Myocyte (in vitro differentiated cells): ENCODE measurements around the gene SNTG2. TPM values are rescaled to one million over a fixed set of nuclear protein-coding genes. Genes with fewer than 3 reads are reported as not detected.

Experiments
- DNase-seq: peaks from one replicate; pipeline ENCODE4 v3.0.0-alpha.2; 2012; ENCODE audit warnings: low read depth
- total RNA-seq: library from RNA; depleted of rRNA; stranded (reverse); fragments of >200 nt; gene quantifications from 2 replicates; pipeline ENCODE4 v1.2.3, GENCODE V29; 2014

Gene SNTG2
- total RNA-seq, 1 donor from 2014 or later = not detected

DNA sequence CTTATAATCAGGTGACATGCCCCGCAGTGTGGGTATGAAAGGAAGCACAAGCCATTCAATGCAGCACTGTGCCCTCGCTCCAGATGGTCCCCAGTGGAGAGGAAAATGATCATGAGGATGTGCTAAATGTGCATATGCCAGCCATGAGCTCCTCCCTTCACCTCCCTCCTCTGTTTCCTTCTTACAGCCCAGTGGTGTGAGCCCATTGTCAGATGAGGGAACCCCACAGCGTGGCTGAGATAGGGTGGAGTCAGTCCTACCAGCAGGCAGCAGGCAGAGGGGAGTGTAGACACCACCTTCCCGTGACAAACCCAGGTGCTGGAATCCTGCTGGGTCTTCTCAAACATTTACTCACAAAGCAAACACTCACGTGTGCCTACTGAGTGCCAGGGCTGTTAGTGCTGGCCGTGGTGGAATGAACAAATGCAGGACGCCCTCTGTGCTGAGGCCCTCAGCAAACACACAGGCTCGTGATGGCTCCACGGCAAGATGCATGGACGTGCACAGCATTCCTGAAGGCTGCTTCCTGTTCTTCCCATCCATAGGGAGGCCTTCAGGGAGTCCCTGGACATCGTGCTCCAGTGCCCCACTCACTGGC lies 280.9 kb downstream of the SNTG2 start:
- DNase-seq = no peak

DNA sequence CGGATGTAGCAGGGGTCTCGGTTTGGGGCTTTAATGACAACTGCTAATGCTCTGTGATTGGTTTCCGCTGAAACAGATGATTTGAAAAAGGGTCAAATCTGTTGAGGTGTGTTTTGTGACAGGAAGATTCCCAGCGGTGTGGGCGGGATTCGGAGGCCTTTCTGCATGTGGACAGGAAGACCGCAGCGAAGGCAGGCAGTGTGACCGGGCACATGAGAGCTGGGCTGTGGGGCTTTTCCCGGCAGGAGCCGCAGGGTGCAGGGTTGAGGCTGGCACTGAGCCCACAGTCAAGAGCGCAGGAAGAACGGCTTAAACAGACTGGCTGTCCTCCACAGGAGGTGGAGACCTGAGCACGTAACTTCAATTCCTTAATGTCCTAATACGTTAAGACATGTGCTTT lies 282.6 kb downstream of the SNTG2 start:
- DNase-seq = no peak

DNA sequence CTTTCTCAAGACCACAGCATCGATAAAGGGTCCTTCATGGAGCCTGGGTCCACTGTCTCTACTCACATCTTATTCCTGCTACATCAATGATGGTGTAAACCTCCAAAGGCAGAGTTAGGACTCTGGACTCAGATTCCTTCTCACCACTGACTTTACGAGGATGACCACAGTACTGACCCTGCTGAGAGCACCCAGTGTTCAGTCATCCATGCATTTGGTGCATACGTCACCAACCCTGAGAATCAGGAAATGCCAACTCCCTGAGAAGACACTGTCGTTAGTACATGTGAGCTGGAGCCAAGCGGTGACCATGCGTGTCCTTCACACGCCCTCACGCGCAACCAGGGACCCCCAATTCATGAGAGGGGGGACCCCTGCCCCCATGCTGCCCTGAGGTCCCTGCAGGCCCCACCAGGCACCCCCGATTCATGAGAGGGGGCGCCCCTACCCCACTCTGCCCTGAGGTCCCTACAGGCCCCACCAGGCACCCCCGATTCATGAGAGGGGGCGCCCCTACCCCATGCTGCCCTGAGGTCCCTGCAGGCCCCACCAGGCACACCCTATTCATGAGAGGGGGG lies 284.2 kb downstream of the SNTG2 start:
- DNase-seq = no peak

DNA sequence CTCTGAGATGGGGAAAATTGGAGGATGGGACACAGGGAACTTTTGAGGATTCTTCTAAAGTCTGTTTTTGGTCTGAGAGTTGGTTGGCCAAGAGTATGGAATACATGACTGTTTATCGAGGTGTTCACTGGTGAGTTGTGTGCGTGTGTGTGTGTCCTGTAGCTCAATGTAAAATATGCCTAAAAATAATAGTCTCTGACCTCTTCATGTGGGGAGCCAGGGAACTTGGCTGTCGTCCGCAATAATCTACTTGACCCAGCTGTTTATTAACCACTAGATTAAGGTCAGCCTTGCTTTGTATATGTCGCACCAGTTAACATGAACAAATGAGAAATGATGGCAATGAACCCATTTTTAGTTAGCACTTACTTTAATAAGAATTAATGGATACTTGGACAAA lies 285.2 kb downstream of the SNTG2 start:
- no peak for DNase-seq

DNA sequence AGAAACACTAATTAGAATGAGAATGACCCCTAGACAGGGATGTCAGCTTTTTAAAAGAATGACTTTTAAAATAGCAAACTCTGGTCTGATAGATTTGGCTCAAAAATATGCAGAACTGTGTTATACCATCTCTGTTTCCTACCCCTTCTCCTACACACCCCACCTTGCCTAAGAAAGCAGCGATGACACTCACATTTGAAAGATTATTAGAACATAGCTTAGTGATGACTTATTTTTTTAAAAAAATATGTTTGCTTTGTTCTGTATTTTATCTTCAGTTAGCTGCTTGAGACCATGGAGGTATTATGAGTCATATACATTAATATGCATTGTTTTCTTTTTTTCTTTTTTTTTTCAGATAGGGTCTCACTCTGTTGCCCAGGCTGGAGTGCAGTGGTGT lies 286.0 kb downstream of the SNTG2 start:
- DNase-seq = no peak

DNA sequence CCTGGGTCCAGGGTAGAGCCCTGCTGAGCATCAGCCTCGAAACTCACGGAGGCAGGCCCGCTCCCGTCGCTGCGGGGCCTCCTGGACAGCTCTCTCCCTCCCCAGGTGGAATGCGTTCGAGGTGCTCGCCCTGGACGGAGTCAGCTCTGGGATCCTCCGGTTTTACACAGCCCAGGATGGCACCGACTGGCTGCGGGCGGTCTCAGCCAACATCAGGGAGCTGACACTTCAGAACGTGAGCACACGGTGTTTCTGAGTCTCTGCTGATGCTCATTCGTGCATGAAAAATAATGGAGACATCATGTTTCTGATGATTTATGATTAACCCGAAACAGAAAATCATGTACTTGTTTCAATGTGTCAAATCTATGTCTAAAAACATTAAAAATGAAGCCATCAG lies 287.1 kb downstream of the SNTG2 start:
- no peak for DNase-seq

DNA sequence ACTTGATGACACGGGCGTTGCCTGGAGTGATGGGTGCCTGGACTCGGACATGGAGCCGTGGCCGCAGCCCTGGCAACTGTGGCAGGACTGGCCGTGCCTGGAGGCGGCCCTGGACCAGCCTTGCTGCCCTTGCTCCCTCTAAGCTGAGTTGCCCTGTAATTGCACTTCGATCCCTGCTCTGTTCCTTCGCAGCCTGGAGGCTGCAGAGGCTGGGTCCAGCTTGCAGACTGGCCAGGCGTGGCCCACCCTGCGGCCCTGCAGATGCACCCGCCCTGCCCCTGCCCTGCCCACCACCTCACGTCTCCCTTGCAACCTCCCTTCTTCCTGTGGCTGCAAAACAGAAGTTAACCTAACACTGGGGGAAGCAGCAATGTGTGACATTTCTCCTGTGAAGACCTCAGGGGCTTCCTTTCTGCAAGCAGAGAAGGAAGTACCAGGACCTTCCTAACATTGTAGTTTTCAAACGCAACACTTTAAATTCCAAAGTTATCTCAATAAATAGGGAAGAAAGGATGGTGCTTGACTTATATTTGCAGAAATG lies 288.0 kb downstream of the SNTG2 start:
- no peak for DNase-seq

DNA sequence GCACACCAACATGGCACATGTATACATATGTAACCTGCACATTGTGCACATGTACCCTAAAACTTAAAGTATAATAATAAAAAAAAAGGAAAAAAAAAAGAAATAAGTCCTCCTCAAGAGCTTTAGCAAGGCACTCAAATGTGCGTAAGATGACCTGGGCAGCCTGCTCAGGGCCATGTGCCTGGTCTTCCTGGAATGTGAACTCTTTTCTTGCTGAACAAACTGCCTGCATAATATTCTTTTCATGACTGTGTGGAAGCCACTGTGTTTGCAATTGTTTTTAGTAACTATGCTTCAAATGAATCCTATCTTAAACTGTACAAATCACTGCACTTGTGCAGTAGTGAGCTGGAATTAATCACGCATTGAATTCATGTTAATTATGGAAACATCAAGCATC lies 294.5 kb downstream of the SNTG2 start:
- no peak for DNase-seq

DNA sequence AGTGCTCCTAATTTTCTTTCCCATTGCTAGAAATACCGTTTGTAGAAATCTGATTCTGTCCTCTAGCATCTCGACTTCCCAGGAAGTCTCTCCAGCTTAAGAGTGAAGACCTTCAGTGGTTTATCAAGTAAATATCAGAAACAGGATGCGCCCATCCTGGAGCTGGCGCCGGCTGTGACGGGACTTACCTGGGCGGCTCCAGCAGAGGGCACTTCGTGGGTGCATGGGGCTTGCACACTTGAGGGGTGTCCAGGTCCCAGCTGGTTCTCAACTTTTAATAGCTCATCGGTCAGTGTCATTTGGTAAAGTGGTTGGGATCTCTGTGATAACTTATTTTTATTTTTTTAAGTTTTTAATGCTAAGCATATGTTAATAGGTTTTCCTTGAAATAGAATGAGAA lies 295.6 kb downstream of the SNTG2 start:
- DNase-seq = no peak

DNA sequence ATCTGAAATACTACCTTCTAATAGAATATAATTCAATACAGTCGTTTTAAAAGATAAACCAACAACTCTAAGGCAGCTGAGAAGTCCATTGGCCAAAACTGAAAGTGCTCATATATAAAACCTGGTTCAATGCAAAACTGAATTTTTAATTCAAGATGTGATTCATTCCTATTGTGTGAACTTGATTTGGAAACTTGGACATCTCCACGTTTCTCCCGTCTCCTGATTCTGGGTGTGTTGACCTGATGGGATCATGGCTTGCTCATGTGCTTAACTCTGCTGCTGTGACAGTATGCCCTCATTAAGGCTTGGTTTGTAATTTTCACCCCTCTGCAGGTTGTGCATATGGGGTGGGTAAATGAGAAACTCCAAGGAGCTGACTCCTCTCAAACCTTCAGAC lies 296.3 kb downstream of the SNTG2 start:
- no peak for DNase-seq

DNA sequence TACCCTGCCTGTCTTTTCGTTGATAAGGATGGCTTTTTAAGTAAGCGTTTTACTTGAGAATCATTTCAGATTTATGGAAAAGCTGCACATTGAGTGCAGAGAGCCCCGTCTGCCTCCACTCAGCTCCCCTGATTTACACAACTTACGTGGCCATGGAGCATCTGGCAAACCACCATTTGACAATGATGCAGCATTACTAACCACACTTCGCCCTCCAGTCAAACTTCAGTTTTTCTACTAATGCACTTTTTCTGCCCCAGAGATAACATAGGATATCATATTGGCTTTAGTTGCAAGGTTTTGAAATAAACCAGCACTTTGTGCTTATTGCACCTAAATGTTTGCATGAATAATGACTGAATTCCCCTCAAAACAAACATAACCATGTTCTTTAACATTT lies 297.5 kb downstream of the SNTG2 start:
- no peak for DNase-seq

DNA sequence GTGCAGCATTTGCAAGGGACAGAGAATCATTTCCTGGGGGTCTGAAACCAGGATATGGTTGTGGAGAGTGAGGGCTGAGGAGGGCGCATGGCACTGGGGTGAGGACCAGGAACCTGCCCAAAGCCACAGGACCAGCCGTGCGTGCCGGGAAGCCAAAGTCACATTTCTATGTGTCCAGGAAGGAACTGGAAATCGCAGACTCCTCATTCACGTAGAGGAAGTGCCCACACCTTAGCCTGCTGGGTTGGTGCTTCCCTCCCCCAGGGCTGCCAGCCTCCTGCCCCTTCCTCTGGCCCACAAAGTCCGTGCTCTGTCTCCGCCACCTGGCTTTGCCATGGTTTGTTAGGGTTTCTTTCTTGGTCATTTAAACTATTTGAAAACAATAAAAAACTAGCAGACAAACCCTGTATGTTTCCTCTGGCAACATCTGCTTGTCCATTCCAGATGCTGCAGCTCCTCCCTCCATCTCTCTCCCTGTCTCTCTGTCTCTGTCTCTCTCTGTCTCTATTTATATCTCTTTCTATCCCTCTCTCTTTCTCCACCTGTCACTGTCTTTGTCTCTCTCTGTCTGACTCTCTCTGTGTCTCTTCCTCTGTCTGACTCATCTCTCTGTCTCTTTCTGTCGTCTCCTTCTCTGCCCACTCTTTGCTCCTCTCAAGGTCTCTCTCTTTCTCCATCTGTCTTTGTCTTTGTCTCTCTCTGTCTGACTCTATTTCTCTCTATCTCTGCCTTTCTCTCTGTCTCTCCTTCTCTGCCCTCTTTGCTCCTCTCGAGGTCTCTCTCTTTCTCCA lies 299.4 kb downstream of the SNTG2 start:
- no peak for DNase-seq

DNA sequence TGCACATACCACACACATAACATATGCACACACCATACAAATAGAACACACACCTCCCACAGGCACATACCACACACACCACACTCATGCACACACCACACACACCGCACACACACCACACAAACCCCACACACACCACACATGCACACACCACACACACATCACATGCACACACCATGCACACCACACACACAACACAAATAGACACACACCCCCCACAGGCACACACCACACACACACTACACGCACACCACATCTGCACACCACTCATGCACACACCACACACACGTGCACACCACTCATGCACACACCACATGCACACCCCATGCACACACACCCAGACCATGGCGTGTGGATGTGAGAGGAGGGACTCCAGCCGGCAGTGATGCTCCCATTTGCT lies 300.9 kb downstream of the SNTG2 start:
- no peak for DNase-seq

DNA sequence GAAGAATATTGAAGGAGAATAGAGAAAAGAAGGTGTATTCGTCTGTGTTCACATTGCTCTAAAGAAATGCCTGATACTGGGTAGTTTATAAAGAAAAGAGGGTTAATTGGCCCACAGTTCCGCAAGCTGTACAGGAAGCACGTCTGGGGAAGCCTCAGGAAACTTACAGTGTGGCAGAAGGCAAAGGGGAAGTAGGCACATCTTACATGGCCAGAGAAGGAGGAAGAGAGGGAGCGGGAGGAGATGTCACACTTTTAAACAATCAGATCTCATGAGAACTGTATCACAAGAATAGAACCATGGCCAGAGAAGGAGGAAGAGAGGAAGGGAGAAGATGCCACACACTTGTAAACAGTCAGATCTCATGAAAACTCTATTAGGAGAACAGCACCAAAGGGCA lies 303.0 kb downstream of the SNTG2 start:
- no peak for DNase-seq

DNA sequence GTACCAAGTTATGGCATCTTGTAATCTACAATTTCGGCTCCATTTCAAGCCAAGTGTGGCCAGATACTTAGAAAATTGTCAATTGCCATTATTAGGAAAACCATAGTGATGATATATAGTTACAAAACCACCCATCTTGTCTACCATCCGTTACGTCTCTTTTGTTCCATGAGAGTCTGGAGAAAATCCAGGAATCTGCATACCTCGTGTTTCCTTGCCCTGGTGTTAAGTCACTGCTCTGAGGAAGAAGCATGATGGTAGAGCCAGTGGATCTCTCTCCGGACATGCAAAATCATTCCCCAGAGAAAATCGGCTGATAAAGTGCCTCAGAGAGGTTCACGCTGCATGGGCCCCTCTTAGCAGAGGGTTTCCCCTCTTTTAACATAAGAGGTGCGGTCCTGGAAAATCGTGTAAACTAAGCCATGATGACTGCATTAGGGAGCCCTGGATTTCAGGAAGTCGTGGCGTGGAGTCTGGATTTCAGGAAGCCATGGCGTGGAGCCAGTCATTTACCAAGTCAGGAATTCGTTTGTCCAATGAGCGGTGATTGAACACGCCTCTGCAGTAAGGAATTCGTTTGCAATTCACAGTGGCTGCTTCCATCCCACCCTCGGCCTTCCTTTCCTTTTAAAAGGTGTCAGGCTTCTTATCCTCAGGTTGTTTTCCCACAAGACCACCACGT lies 304.2 kb downstream of the SNTG2 start:
- DNase-seq = no peak

DNA sequence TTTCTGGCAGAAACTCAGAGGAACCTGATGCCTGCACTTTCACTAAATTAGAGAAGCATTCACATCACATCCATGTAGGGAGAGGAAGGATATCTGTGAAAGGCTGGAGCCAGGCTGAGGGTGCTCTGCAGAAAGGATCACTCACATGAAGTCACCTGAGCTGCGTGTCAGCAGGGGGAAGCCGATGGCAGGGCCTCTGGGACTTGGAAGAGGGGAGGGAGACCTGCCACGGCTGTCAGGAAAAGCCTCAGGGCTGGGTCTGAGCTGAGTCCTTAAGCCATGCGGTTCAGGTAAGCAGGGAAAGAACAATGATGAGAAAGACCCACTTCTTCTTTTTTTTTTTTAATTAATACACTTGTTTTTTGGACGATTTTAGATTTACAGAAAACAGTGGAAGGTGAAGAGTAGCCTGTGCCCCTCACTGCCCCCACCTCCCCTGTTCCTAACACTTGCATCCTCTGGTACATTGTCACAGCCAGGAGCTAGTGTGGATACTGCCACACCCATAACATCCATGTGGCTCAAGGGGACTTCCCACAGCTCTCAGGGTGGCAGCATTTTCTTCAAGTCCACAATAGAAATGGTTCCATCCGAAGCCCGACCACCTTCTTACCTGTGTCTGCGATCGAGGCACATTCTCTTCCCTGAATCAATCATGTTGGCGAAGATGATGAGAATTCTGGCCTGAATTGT lies 306.1 kb downstream of the SNTG2 start:
- no peak for DNase-seq

DNA sequence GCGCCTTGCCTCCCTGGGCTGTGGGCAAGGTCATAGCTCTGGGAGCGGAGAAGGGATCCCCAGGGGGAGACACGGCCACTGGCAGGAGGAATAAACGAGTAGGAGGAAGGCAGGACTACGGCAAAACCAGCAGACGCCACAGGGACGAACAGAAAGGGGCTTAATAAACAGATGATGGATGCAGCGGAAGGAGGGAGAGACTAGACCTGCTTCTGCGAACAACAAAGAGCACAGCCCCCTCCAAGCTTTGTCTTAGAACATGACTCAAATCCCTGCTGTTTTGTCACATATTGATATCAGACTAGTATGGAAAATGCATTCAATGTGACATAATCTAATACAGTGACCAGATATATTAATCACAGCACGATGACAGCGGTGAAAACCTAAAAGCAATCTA lies 306.7 kb downstream of the SNTG2 start:
- no peak for DNase-seq

DNA sequence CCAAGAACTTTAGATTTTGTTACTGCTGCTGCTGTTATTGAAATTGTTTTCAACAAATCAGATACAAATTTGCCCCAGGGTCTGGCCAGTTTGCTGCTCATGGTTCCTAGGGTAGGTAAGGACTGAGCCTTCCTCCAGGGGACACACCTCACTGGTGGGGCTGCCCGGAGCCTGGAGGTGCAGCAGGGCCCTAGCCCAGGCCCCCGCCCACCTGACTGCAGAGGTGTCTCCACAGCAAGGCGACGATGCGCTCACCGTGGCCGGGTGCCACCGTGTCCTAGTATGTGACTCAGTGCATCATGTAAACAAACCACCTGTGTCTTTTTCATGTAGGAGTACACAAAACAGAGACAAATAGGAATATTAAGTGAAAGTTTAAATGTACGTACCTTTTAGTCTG lies 309.1 kb downstream of the SNTG2 start:
- no peak for DNase-seq

DNA sequence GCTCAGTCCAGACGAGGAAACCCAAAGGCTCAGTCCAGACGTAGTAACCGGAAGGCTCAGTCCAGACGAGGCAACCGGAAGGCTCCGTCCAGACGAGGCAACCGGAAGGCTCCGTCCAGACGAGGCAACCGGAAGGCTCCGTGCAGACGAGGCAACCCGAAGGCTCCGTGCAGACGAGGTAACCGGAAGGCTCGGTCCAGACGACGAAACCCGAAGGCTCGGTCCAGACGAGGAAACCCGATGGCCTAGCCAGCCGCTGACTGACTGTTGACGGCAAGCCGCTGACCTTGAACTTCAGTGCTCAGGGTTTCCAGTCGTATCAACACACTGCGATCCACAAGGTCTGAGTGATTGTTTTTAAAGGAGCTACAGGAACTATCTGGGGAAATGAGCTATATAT lies 312.0 kb downstream of the SNTG2 start:
- DNase-seq = no peak

DNA sequence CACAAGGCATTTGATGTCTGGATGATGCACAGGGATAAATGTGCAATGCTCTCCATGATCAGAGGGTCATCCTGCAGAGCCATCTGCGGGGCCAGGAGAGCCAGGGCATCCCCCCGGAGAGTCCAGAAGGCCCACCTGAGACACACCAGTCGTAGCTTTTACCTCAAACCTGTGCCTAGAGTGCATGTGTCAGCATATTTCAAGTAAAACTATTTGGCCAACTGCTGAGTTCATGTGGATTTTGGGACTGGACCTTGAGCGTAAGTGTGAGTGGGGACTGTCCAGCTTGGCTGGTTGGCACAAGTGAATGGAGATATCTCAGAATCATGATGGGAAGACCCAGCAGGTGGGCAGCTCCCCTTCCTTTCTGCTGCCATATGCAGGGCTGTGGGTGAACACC lies 314.8 kb downstream of the SNTG2 start:
- no peak for DNase-seq

DNA sequence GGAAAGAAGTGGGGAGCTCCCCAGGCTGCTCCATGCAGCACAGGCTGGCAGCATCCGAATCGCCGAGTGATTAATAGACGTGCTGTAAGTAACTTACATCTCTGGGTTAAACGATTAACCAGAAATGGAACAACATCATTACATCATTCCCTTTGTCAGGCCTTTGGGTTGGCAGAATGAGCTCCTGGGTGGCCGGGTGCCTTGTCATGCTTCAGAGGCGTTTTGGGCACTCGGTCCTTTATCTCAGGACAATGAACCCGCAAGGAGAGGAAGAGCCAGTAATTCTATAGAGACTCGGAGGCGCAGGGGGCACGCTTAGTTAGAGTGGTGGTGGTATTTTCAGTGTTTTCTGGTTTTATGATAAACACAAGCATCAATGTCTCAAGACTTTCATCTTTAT lies 315.7 kb downstream of the SNTG2 start:
- DNase-seq = no peak
